NCI-H510A (cell line): ENCODE data around the gene ZNF618.

Experiments used
- DNase-seq: peaks from one replicate; lab custom pipeline; 2025; lab: John Stamatoyannopoulos, UW

The ZNF618 gene

GRCh38 chr9:114025196-114025753 lies 149.2 kb downstream of the ZNF618 start:
- no peak for DNase-seq

GRCh38 chr9:114025760-114026159 lies 149.7 kb downstream of the ZNF618 start:
- no peak for DNase-seq

- DNase-seq, result no peak
Observed at GRCh38 chr9:114026335-114026734, 150.2 kb downstream of the ZNF618 start.

- DNase-seq, result no peak
Observed at GRCh38 chr9:114027159-114027862, 151.2 kb downstream of the ZNF618 start.

- no peak for DNase-seq
Observed at GRCh38 chr9:114027863-114028465, 151.9 kb downstream of the ZNF618 start.

GRCh38 chr9:114028646-114029045 lies 152.5 kb downstream of the ZNF618 start:
- DNase-seq, result no peak

- DNase-seq, result no peak
Observed at GRCh38 chr9:114029311-114030170, 153.4 kb downstream of the ZNF618 start.

GRCh38 chr9:114030364-114030763 lies 154.3 kb downstream of the ZNF618 start:
- DNase-seq, result no peak

- no peak for DNase-seq
Observed at GRCh38 chr9:114031037-114031630, 155.0 kb downstream of the ZNF618 start.

GRCh38 chr9:114031948-114032840 lies 156.1 kb downstream of the ZNF618 start:
- no peak for DNase-seq

- DNase-seq, result no peak
Observed at GRCh38 chr9:114033397-114034103, 157.4 kb downstream of the ZNF618 start.

GRCh38 chr9:114034196-114034595 lies 158.1 kb downstream of the ZNF618 start:
- no peak for DNase-seq

- DNase-seq, result no peak
Observed at GRCh38 chr9:114034661-114035062, 158.6 kb downstream of the ZNF618 start.

- no peak for DNase-seq
Observed at GRCh38 chr9:114035221-114035844, 159.2 kb downstream of the ZNF618 start.

GRCh38 chr9:114035845-114036801 lies 160.0 kb downstream of the ZNF618 start:
- no peak for DNase-seq

- DNase-seq, result no peak
Observed at GRCh38 chr9:114037249-114037648, 161.1 kb downstream of the ZNF618 start.

- DNase-seq, result no peak
Observed at GRCh38 chr9:114037961-114038723, 162.0 kb downstream of the ZNF618 start.

- no peak for DNase-seq
Observed at GRCh38 chr9:114038724-114039313, 162.7 kb downstream of the ZNF618 start.
